K562 (cell line): ENCODE measurements around the gene CCDC127. TPM values are rescaled to one million over a fixed set of nuclear protein-coding genes. Genes with fewer than 3 reads are reported as not detected.

Experiments used
- ATAC-seq: fragments of 200-7000 bp; cut with Tn5 transposase; 3 replicates; pipeline ENCODE4 v1.9.1; 2020; ENCODE audit warnings: moderate library complexity
- BruUV-seq: library from RNA; stranded (reverse); fragments of 400-500 nt; replicated peaks from 2 replicates; lab custom pipeline; 2021; lab: Mats Ljungman, UMichigan
- CTCF ChIA-PET: fragments of 300-600 bp; formaldehyde crosslinking; extraction: SDS; loops from one replicate; lab custom pipeline; 2021; ENCODE audit warnings: low intra/inter-chr PET ratio; lab: Yijun Ruan, JAX
- POLR2A ChIA-PET: fragments of 300-600, 350-650 bp; sonication (Branson Sonifier 250); formaldehyde crosslinking; extraction: SDS; loops from one replicate; lab custom pipeline; 2021; ENCODE audit warnings: antibody characterized with exemption, inconsistent platforms; lab: Yijun Ruan, JAX
- DNase-seq, 4 experiments: peaks; one replicate each; pipeline versions ENCODE4 v3.0.0 to v3.0.0-alpha.2; 2011 to 2018; ENCODE audit warnings: low spot score in 3 of 4, mixed read lengths in 3 of 4; ENCODE audit errors: extremely low read depth in 1 of 4
- FAIRE-seq: peaks from 2 replicates; lab custom pipeline; 2011; peaks lifted over from hg19 to GRCh38; lab: Jason Lieb, UNC
- H2AFZ ChIP-seq: 2 replicates; pipeline ENCODE4 v1.6.0; 2011; ENCODE audit warnings: low read depth, low read length, control low read depth, inconsistent platforms
- H3K27ac ChIP-seq: fragments of 200-600 bp; 3 replicates; pipeline ENCODE4 v1.8.0; 2011; ENCODE audit warnings: low read depth, mild to moderate bottlenecking, control low read depth, inconsistent platforms, low read length, moderate library complexity, mixed read lengths; ENCODE audit errors: extremely low read depth
- H3K27me3 ChIP-seq, 2 experiments: fragments of 300-600 bp in 1 of 2; 2 replicates in 1 of 2; 3 replicates in 1 of 2; pipeline versions ENCODE4 v1.6.0 to v1.8.0; 2011; ENCODE audit warnings: inconsistent platforms in 2 of 2, low read length in 2 of 2, mild to moderate bottlenecking in 1 of 2, mixed read lengths in 1 of 2, moderate library complexity in 1 of 2; ENCODE audit not compliant: control insufficient read depth in 2 of 2, insufficient read depth in 2 of 2
- H3K36me3 ChIP-seq: fragments of 300-600 bp; 3 replicates; pipeline ENCODE4 v1.8.0; 2011; ENCODE audit warnings: mild to moderate bottlenecking, low read length, inconsistent platforms; ENCODE audit not compliant: control insufficient read depth, insufficient read depth
- H3K4me1 ChIP-seq, 2 experiments: fragments of 200-600 bp in 1 of 2; replicated peaks in 1 of 2; 2 replicates in 1 of 2; 3 replicates in 1 of 2; pipeline versions ENCODE4 v1.5.1 to v1.8.0; 2011; ENCODE audit warnings: inconsistent platforms in 2 of 2, low read length in 2 of 2, mild to moderate bottlenecking in 1 of 2, mixed read lengths in 1 of 2, moderate library complexity in 1 of 2; ENCODE audit not compliant: control insufficient read depth in 2 of 2, insufficient read depth in 2 of 2
- H3K4me2 ChIP-seq: 2 replicates; pipeline ENCODE4 v1.6.1; 2011; ENCODE audit warnings: low read length, control low read depth, inconsistent platforms, mixed read lengths; ENCODE audit not compliant: insufficient read depth
- H3K4me3 ChIP-seq: fragments of 200-600 bp; sonication (generic), shearing (Covaris generic); 2 replicates; pipeline ENCODE4 v1.5.1; 2016; ENCODE audit warnings: control low read depth, inconsistent platforms
- H3K79me2 ChIP-seq: fragments of 200-600 bp; 3 replicates; pipeline ENCODE4 v1.8.0; 2011; ENCODE audit warnings: low read length, inconsistent platforms; ENCODE audit not compliant: control insufficient read depth, insufficient read depth
- H3K9ac ChIP-seq, 2 experiments: 2 replicates each; pipeline versions ENCODE4 v1.6.0 to v1.6.1; 2011; ENCODE audit warnings: low read depth in 2 of 2, low read length in 2 of 2, control low read depth in 1 of 2, inconsistent platforms in 1 of 2, mild to moderate bottlenecking in 1 of 2, mixed read lengths in 1 of 2; ENCODE audit not compliant: insufficient read depth in 1 of 2
- H3K9me1 ChIP-seq: one replicate; pipeline ENCODE4 v1.6.0; 2011; ENCODE audit warnings: inconsistent platforms, mild to moderate bottlenecking, low read length, moderate library complexity; ENCODE audit not compliant: control insufficient read depth, insufficient read depth
- H3K9me3 ChIP-seq: replicated peaks from 2 replicates; pipeline ENCODE4 v1.5.1; 2011; ENCODE audit warnings: low read depth, low read length, inconsistent platforms; ENCODE audit not compliant: control insufficient read depth, insufficient read depth
- H4K20me1 ChIP-seq: replicated peaks from 2 replicates; pipeline ENCODE4 v1.6.1; 2011; ENCODE audit warnings: low read length, inconsistent platforms, mixed read lengths; ENCODE audit not compliant: control insufficient read depth, insufficient read depth
- DIDO1 ChIP-seq: fragments of 450-650 bp; IDR thresholded peaks from 2 replicates; pipeline ENCODE4 v1.6.1; 2016; ENCODE audit warnings: low read depth, missing biosample characterization, missing genetic modification characterization
- KDM4B ChIP-seq, 2 experiments: fragments of 450-650 bp in 1 of 2; sonication (generic) in 1 of 2; IDR thresholded peaks; 2 replicates each; pipeline ENCODE4 v1.6.1; 2016 to 2017; ENCODE audit warnings: borderline replicate concordance in 2 of 2, antibody characterized with exemption in 1 of 2, low read depth in 1 of 2, mild to moderate bottlenecking in 1 of 2
- PHB ChIP-seq: fragments of 250-450 bp; sonication (Bioruptor Pico); IDR thresholded peaks from 2 replicates; pipeline ENCODE4 v1.5.0; 2021
- RB1 ChIP-seq: fragments of 450-650 bp; IDR thresholded peaks from 2 replicates; pipeline ENCODE4 v1.6.1; 2017; ENCODE audit warnings: low read depth, mild to moderate bottlenecking
- SRSF9 ChIP-seq: fragments of 200-400 bp; formaldehyde crosslinking; IDR thresholded peaks from 2 replicates; pipeline ENCODE4 v1.6.1; 2017; ENCODE audit warnings: low read depth, low read length, borderline replicate concordance
- ZNF165 ChIP-seq: fragments of 250-450 bp; sonication (Bioruptor Pico); IDR thresholded peaks from 2 replicates; pipeline ENCODE4 v1.4.0; 2020; ENCODE audit warnings: borderline replicate concordance
- ZNF324 ChIP-seq: fragments of 250-450 bp; sonication (Bioruptor Pico); IDR thresholded peaks from 2 replicates; pipeline ENCODE4 v1.4.0; 2020; ENCODE audit warnings: mild to moderate bottlenecking
- WGBS: fragments of 100-300 bp; shearing (Covaris generic); methylation state at CpG from one replicate; pipeline ENCODE4 v1.1.6; 2016; ENCODE audit warnings: low coverage, mixed read lengths; ENCODE audit not compliant: insufficient coverage; ENCODE audit errors: missing lambda C conversion rate; 5-methylcytosine and 5-hydroxymethylcytosine counted together
- in situ Hi-C: fragments of 300-500 bp; cut with MboI; formaldehyde crosslinking; loops from 4 replicates; pipeline ENCODE4 v1.15.0; 2018; ENCODE audit warnings: inconsistent platforms, mixed read lengths
- intact Hi-C: fragments of 100-400 bp; cut with micrococcal nuclease; formaldehyde crosslinking; loops from 2 replicates; pipeline ENCODE4 v1.14.2; 2022
- polyA plus RNA-seq, 8 experiments: library from polyadenylated mRNA; depleted of rRNA in 4 of 8; stranded (reverse) in 5 of 8; unstranded in 3 of 8; fragments of >200 nt; fragmentation: Nextera tagmentation in 2 of 8; fragmentation: Illumina TruSeq in 1 of 8; extraction: Ambion mirVana in 2 of 8; extraction: Trizol in 1 of 8; gene quantifications; 2 replicates each; pipeline versions ENCODE4 v1.2.1 to v1.2.3, GENCODE V29; 2011 to 2014; ENCODE audit warnings: inconsistent platforms in 1 of 8, missing spikeins in 1 of 8
- total RNA-seq, 7 experiments: library from RNA; depleted of rRNA in 6 of 7; stranded (reverse); fragments of >200 nt in 6 of 7; fragmentation: Illumina TruSeq in 2 of 7; extraction: Trizol in 2 of 7; gene quantifications; 2 replicates each; pipeline versions ENCODE4 v1.2.1 to v1.2.3, GENCODE V29; 2011 to 2021; ENCODE audit warnings: low replicate concordance in 1 of 7
- TF ChIP-seq, protein P1 (sequence below): sonication (generic); formaldehyde crosslinking; IDR thresholded peaks from 2 replicates; pipeline ENCODE4 v1.9.0; 2022; ENCODE audit warnings: mild to moderate bottlenecking, missing genetic modification reagents

CCDC127 gene
- total and polyA plus RNA-seq, 9 of the 15 experiments (the other 6 are each of a cell fraction or from before 2014, with no cell fraction given) = 2.7 to 4.5 (median 4.1) TPM

DNA sequence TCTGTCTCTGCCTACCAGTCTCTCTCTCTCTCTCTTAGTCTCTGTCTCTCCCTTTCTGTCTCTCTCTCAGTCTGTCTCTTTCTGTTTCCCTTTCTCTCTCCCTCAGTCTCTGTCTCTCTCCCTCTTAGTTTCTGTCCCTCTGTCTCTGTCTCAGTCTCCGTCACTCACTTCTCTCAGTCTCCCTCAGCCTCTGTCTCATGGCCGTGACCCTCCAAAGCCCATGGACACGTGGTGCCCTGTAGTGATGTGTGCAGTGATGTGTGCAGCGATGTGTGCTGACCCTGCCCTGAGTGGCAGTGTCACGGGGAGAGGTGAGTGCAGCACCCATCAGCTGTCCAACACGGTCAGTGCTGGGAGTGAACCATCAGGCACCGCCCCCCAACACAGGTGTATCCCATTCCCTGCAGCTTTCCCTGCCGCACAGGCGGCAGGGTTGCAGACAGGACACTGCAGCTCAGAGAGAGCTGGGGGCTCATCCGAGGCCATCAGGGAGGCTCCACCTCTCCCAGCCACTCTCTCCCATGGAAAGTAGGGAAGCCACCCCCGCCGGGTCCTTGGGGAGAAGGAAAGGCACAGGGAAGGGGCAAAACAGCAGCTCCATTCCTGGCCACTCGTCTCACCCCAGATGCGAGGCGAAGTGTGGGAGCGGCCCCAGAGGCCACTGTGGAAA lies 27.5 kb downstream of the CCDC127 start:
- no peak for TF ChIP-seq ZNF165 (CRISPR knock-in tag)
- TF ChIP-seq, protein P1, sequence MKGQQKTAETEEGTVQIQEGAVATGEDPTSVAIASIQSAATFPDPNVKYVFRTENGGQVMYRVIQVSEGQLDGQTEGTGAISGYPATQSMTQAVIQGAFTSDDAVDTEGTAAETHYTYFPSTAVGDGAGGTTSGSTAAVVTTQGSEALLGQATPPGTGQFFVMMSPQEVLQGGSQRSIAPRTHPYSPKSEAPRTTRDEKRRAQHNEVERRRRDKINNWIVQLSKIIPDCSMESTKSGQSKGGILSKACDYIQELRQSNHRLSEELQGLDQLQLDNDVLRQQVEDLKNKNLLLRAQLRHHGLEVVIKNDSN (CRISPR knock-in tag) = peak; percentile 42; the same call in 1 of the 2 replicates
- TF ChIP-seq, all 486 proteins: peak for 1
- no peaks in the 10 kb centered on the region for H3K79me2 ChIP-seq
- peaks cover 32% of the 10 kb centered on the region for H4K20me1 ChIP-seq
- peaks cover 0 to 67% of the 10 kb centered on the region in 2 experiments; a peak in 2 of 5 replicates for H3K4me1 ChIP-seq
- CTCF ChIA-PET = no interaction called here
- FAIRE-seq (no peak), DNase-seq (no peak), ATAC-seq (no peak)
- H3K9me3 ChIP-seq = no peaks in the 10 kb centered on the region
- no peak overlapping the region for H3K27ac ChIP-seq
- no peaks in the 10 kb centered on the region for H3K36me3 ChIP-seq
- BruUV-seq = no TSS peak
- in situ Hi-C loops = no loop called here
- no peak overlapping the region for H3K4me2 ChIP-seq
- POLR2A ChIA-PET = interaction anchor here (1.3 to 2.0 kb wide), 2 partner anchors 9 to 38 kb away, joined by 4 to 5 read pairs; no protein-coding TSS in a partner anchor
- peaks cover 39 to 89% of the 10 kb centered on the region in 2 experiments for H3K27me3 ChIP-seq
- H3K9ac ChIP-seq = no peak overlapping the region; a peak in 1 of 4 replicates
- H2AFZ ChIP-seq = no peak overlapping the region
- WGBS = 4% methylated on average over 16 of the region's 16 CpGs
- no peaks in the 10 kb centered on the region for H3K9me1 ChIP-seq
- intact Hi-C loops = no loop called here
- no peak overlapping the region for H3K4me3 ChIP-seq

DNA sequence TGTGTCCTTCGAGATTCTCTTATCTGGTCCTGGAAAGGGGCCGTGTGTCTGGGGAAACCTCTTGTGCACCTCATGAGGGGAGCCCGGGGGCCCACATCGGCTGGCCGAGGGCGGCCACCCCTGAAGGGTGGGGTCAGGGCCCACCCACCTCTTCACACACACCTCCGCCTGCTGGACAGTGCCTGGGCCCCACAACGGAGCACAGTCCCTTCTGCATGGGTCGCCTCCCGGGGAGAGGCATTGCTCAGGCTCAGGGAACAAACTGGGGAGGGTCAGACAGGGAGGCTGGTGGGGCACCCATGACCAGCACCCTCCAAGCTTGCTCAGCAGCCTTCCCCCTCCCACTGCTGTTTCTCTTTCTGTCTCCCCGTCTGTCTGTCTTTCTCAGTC lies 28.0 kb downstream of the CCDC127 start:
- Histone ChIP-seq H4K20me1 (peaks cover 32% of the 10 kb centered on the region), H3K4me2 (no peak overlapping the region), H3K36me3 (no peaks in the 10 kb centered on the region), H3K27ac (no peak overlapping the region), H3K27me3 (peaks cover 44 to 93% of the 10 kb centered on the region in 2 experiments), H3K4me3 (no peak overlapping the region), H3K9me3 (no peaks in the 10 kb centered on the region), H3K9ac (no peak overlapping the region), H3K79me2 (no peaks in the 10 kb centered on the region), H3K4me1 (peaks cover 0 to 66% of the 10 kb centered on the region in 2 experiments; a peak in 2 of 5 replicates), H2AFZ (no peak overlapping the region), H3K9me1 (no peaks in the 10 kb centered on the region)
- ChIA-PET CTCF (no interaction called here), POLR2A (no interaction called here)
- intact Hi-C loops (loop anchor here (5.0 kb wide), 1 partner anchor 247 kb away; no protein-coding TSS in a partner anchor), in situ Hi-C loops (no loop called here)
- FAIRE-seq (no peak), DNase-seq (peak in 3 of 4 experiments; percentile 36 to 51 (median 49)), ATAC-seq (0 out of 3 replicates have a peak, but pooled peaks have one; percentile 6)
- no TSS peak for BruUV-seq
- TF ChIP-seq ZNF324 (CRISPR knock-in tag) (no peak), KDM4B (IDR thresholded peaks at IDR 0.05; ENCODE audit: borderline replicate concordance in 2 of 2, low read depth in 1 of 2) (no peak), PHB (CRISPR knock-in tag) (no peak), SRSF9 (no peak), DIDO1 (tag) (no peak), RB1 (no peak)
- WGBS = 9% methylated on average over 10 of the region's 11 CpGs
